ENCODE measurements around the gene RBM18.

GRCh38 chr9:122197882-122198281 lies 66.8 kb downstream of the RBM18 start:
- TF ChIP-seq CTCF (IDR thresholded peaks at IDR 0.05; ENCODE audit: insufficient read depth, low read depth, low read length) (no peak), EZH2 (IDR thresholded peaks at IDR 0.05; ENCODE audit: insufficient read depth, low read length) (no peak)
